SK-N-SH (cell line): ENCODE measurements around the gene GABRR2. TPM values are rescaled to one million over a fixed set of nuclear protein-coding genes. Genes with fewer than 3 reads are reported as not detected.

ENCODE experiments used
- CTCF ChIA-PET: fragments of 300-600, 350-600 bp; formaldehyde crosslinking; extraction: SDS; loops from one replicate; lab custom pipeline; 2021; lab: Yijun Ruan, JAX
- POLR2A ChIA-PET: fragments of 350-600 bp; sonication (Branson Sonifier 250); formaldehyde crosslinking; extraction: SDS; loops from one replicate; lab custom pipeline; 2020; ENCODE audit warnings: antibody characterized with exemption, inconsistent platforms; lab: Yijun Ruan, JAX
- DNase-seq: peaks from one replicate; pipeline ENCODE4 v3.0.0; 2012
- H2AFZ ChIP-seq: fragments of 200-600 bp; sonication (generic); 2 replicates; pipeline ENCODE4 v1.8.1; 2016; ENCODE audit warnings: antibody characterized with exemption, mild to moderate bottlenecking, low read depth
- H3F3A ChIP-seq: fragments of 200-600 bp; sonication (generic); replicated peaks from 2 replicates; pipeline ENCODE3; 2016; ENCODE audit warnings: antibody characterized with exemption, mild to moderate bottlenecking; ENCODE audit not compliant: insufficient read depth
- H3K27ac ChIP-seq, 2 experiments: fragments of 200-500 bp in 1 of 2; fragments of 200-600 bp in 1 of 2; sonication (Bioruptor generic) in 1 of 2; sonication (generic), shearing (Covaris generic) in 1 of 2; 2 replicates each; pipeline versions ENCODE4 v1.5.1 to v1.6.1; 2014 to 2016; ENCODE audit warnings: low read depth in 2 of 2, inconsistent platforms in 1 of 2, low read length in 1 of 2, mild to moderate bottlenecking in 1 of 2, mixed read lengths in 1 of 2
- H3K27me3 ChIP-seq: fragments of 200-600 bp; sonication (generic), shearing (Covaris generic); 2 replicates; pipeline ENCODE4 v1.6.1; 2016; ENCODE audit warnings: mixed run types; ENCODE audit not compliant: insufficient read depth
- H3K36me3 ChIP-seq, 2 experiments: fragments of 200-500 bp in 1 of 2; fragments of 200-600 bp in 1 of 2; sonication (Bioruptor generic) in 1 of 2; sonication (generic) in 1 of 2; replicated peaks in 1 of 2; 2 replicates each; pipeline versions ENCODE3 to v1.5.1; 2014 to 2016; ENCODE audit warnings: low read length in 1 of 2, mild to moderate bottlenecking in 1 of 2; ENCODE audit not compliant: insufficient read depth in 2 of 2, control insufficient read depth in 1 of 2
- H3K4me1 ChIP-seq, 2 experiments: fragments of 200-500 bp in 1 of 2; fragments of 200-600 bp in 1 of 2; sonication (Bioruptor generic) in 1 of 2; sonication (generic), shearing (Covaris generic) in 1 of 2; 2 replicates each; pipeline versions ENCODE4 v1.5.1 to v1.6.1; 2014 to 2016; ENCODE audit warnings: low read depth in 1 of 2, low read length in 1 of 2, mixed run types in 1 of 2; ENCODE audit not compliant: insufficient read depth in 2 of 2, control insufficient read depth in 1 of 2
- H3K4me2 ChIP-seq: fragments of 200-600 bp; sonication (generic), shearing (Covaris generic); 2 replicates; pipeline ENCODE4 v1.6.1; 2017; ENCODE audit warnings: mixed run types
- H3K4me3 ChIP-seq, 2 experiments: fragments of 200-500 bp in 1 of 2; fragments of 200-600 bp in 1 of 2; sonication (Bioruptor generic) in 1 of 2; sonication (generic), shearing (Covaris generic) in 1 of 2; 2 replicates each; pipeline versions ENCODE4 v1.5.1 to v1.8.1; 2014 to 2016; ENCODE audit warnings: low read depth in 2 of 2, inconsistent platforms in 1 of 2, low read length in 1 of 2, mild to moderate bottlenecking in 1 of 2, mixed read lengths in 1 of 2, moderate library complexity in 1 of 2
- H3K79me2 ChIP-seq: fragments of 200-600 bp; sonication (generic); 2 replicates; pipeline ENCODE4 v1.8.1; 2017; ENCODE audit warnings: mild to moderate bottlenecking; ENCODE audit not compliant: insufficient read depth
- H3K9ac ChIP-seq: fragments of 200-600 bp; sonication (generic); 2 replicates; pipeline ENCODE4 v1.6.1; 2017; ENCODE audit warnings: mixed run types
- H3K9me2 ChIP-seq: fragments of 200-600 bp; sonication (generic); 2 replicates; pipeline ENCODE4 v1.6.1; 2017; ENCODE audit warnings: mixed run types
- H3K9me3 ChIP-seq: fragments of 200-600 bp; sonication (generic); 2 replicates; pipeline ENCODE4 v1.6.1; 2017; ENCODE audit warnings: mixed run types, mild to moderate bottlenecking, moderate library complexity
- H4K20me1 ChIP-seq: fragments of 200-600 bp; sonication (generic); 2 replicates; pipeline ENCODE4 v1.6.1; 2017; ENCODE audit warnings: mild to moderate bottlenecking, mixed run types; ENCODE audit not compliant: insufficient read depth
- ELF1 ChIP-seq: IDR thresholded peaks from 2 replicates; pipeline ENCODE4 v1.4.0; 2012
- EZH2phosphoT487 ChIP-seq: fragments of 200-600 bp; sonication (generic); IDR thresholded peaks from 2 replicates; pipeline ENCODE4 v1.6.1; 2017; ENCODE audit warnings: low read depth, mixed run types, mild to moderate bottlenecking, antibody characterized with exemption, moderate library complexity, borderline replicate concordance
- FOSL2 ChIP-seq: IDR thresholded peaks from 2 replicates; pipeline ENCODE4 v1.4.0; 2012; ENCODE audit warnings: low read depth, mild to moderate bottlenecking, moderate library complexity, borderline replicate concordance
- FOXM1 ChIP-seq: IDR thresholded peaks from 2 replicates; pipeline ENCODE4 v1.4.0; 2012; ENCODE audit warnings: low read depth, mild to moderate bottlenecking
- GATA2 ChIP-seq: sonication (generic); formaldehyde crosslinking; IDR thresholded peaks from 2 replicates; pipeline ENCODE4 v1.5.0; 2020; ENCODE audit warnings: mild to moderate bottlenecking, missing genetic modification reagents
- MXI1 ChIP-seq: IDR thresholded peaks from 2 replicates; pipeline ENCODE4 v1.6.1; 2012; ENCODE audit warnings: mild to moderate bottlenecking, low read depth, low read length, improper control_type of control experiment
- POLR2AphosphoS5 ChIP-seq: IDR thresholded peaks from 2 replicates; pipeline ENCODE4 v1.6.1; 2012; ENCODE audit warnings: low read depth, low read length
- RAD21 ChIP-seq: IDR thresholded peaks from 2 replicates; pipeline ENCODE4 v1.6.1; 2012; ENCODE audit warnings: mild to moderate bottlenecking, low read length
- REST ChIP-seq: IDR thresholded peaks from 2 replicates; pipeline ENCODE4 v1.6.1; 2012; ENCODE audit warnings: mild to moderate bottlenecking, low read depth, low read length, moderate library complexity
- RFX5 ChIP-seq: IDR thresholded peaks from 2 replicates; pipeline ENCODE4 v1.6.1; 2012; ENCODE audit warnings: mild to moderate bottlenecking, improper control_type of control experiment, low read length
- SIN3A ChIP-seq: IDR thresholded peaks from 2 replicates; pipeline ENCODE4 v1.6.1; 2012; ENCODE audit warnings: low read depth, mild to moderate bottlenecking, low read length, moderate library complexity, borderline replicate concordance
- SMC3 ChIP-seq: IDR thresholded peaks from 2 replicates; pipeline ENCODE4 v1.6.1; 2012; ENCODE audit warnings: low read depth, low read length, improper control_type of control experiment
- TAF1 ChIP-seq: IDR thresholded peaks from 2 replicates; pipeline ENCODE4 v1.6.1; 2012; ENCODE audit warnings: low read depth, mild to moderate bottlenecking, low read length, moderate library complexity, borderline replicate concordance
- TCF12 ChIP-seq: IDR thresholded peaks from 2 replicates; pipeline ENCODE4 v1.4.0; 2012
- TEAD4 ChIP-seq: IDR thresholded peaks from 2 replicates; pipeline ENCODE4 v1.4.0; 2012; ENCODE audit warnings: mild to moderate bottlenecking, borderline replicate concordance; ENCODE audit not compliant: insufficient read depth
- USF2 ChIP-seq: fragments of 150-350 bp; IDR thresholded peaks from 2 replicates; pipeline ENCODE4 v1.6.1; 2017; ENCODE audit warnings: antibody characterized with exemption, low read length, low read depth, borderline replicate concordance
- WGBS: methylation state at CpG from one replicate; pipeline ENCODE4 v1.1.6; 2017; ENCODE audit warnings: low lambda C conversion rate; 5-methylcytosine and 5-hydroxymethylcytosine counted together
- polyA plus RNA-seq, 3 experiments: library from polyadenylated mRNA; depleted of rRNA; stranded (reverse); fragments of >200 nt; gene quantifications; 2 replicates each; pipeline ENCODE4 v1.2.3, GENCODE V29; 2012
- TF ChIP-seq, protein P1 (sequence below): IDR thresholded peaks from 2 replicates; pipeline ENCODE4 v1.4.0; 2012; ENCODE audit warnings: low read depth
- TF ChIP-seq, protein P2 (sequence below): fragments of 150-350 bp; IDR thresholded peaks from 2 replicates; pipeline ENCODE4 v1.6.1; 2016; ENCODE audit warnings: mild to moderate bottlenecking, low read depth, low read length
- TF ChIP-seq, protein P3 (sequence below): IDR thresholded peaks from 2 replicates; pipeline ENCODE4; 2012

The GABRR2 gene
- polyA plus RNA-seq, 1 of the 3 experiments (the other 2 are of a cell fraction): 0.18 TPM

GRCh38 chr6:89257346-89257745, 57.8 kb downstream of the GABRR2 start (continued):
- TF ChIP-seq USF2: no peak
- no peak for TF ChIP-seq SIN3A
- TF ChIP-seq SMC3: no peak
- TF ChIP-seq, all 33 proteins: peak for 0

- Histone ChIP-seq H2AFZ (no peak overlapping the region), H3K4me1 (peaks cover 0 to 2% of the 10 kb centered on the region in 2 experiments; a peak in 1 of 4 replicates), H3K4me2 (no peak overlapping the region), H3K4me3 (no peak overlapping the region), H3K9ac (no peak overlapping the region), H3K36me3 (no peaks in the 10 kb centered on the region), H3K27ac (no peak overlapping the region), H3F3A (no peaks in the 10 kb centered on the region), H3K79me2 (no peaks in the 10 kb centered on the region), H3K9me3 (no peaks in the 10 kb centered on the region), H3K27me3 (peaks cover 5% of the 10 kb centered on the region; the same call in 1 of the 2 replicates), H4K20me1 (no peaks in the 10 kb centered on the region), H3K9me2 (no peaks in the 10 kb centered on the region)
- ChIA-PET POLR2A (no interaction called here), CTCF (interaction anchor here (0.5 to 0.8 kb wide), 3 partner anchors 13 kb away, joined by 3 to 4 read pairs (median 4); no protein-coding TSS in a partner anchor)
- TF ChIP-seq TAF1: no peak
- WGBS: 56% methylated on average over 3 of the region's 4 CpGs
- no peak for DNase-seq
Measured at GRCh38 chr6:89255417-89255816, 59.7 kb downstream of the GABRR2 start.

GRCh38 chr6:89254569-89254968, 60.5 kb downstream of the GABRR2 start:
- no peak overlapping the region for H3K4me3 ChIP-seq
- H3K36me3 ChIP-seq: no peaks in the 10 kb centered on the region
- CTCF ChIA-PET: interaction anchor here (2.3 kb wide), 1 partner anchor 11 kb away, joined by 6 read pairs; no protein-coding TSS in a partner anchor
- DNase-seq: no peak
- no peaks in the 10 kb centered on the region for H3F3A ChIP-seq
- H3K9ac ChIP-seq: no peak overlapping the region
- POLR2A ChIA-PET: no interaction called here
- no peak overlapping the region for H3K4me2 ChIP-seq
- no peak overlapping the region for H2AFZ ChIP-seq
- no peaks in the 10 kb centered on the region for H3K79me2 ChIP-seq
- H3K9me3 ChIP-seq: no peaks in the 10 kb centered on the region
- no peaks in the 10 kb centered on the region for H3K9me2 ChIP-seq
- H4K20me1 ChIP-seq: no peaks in the 10 kb centered on the region
- H3K4me1 ChIP-seq: no peaks in the 10 kb centered on the region
- peaks cover 5% of the 10 kb centered on the region; the same call in 1 of the 2 replicates for H3K27me3 ChIP-seq
- no peak overlapping the region for H3K27ac ChIP-seq
- TF ChIP-seq REST (no peak), TCF12 (no peak), MXI1 (no peak), SMC3 (no peak), POLR2AphosphoS5 (no peak), FOSL2 (no peak), RAD21 (no peak), GATA2 (CRISPR knock-in tag) (no peak), TEAD4 (no peak), ELF1 (no peak), RFX5 (no peak), EZH2phosphoT487 (no peak), FOXM1 (no peak), SIN3A (no peak)
- TF ChIP-seq, protein P1, sequence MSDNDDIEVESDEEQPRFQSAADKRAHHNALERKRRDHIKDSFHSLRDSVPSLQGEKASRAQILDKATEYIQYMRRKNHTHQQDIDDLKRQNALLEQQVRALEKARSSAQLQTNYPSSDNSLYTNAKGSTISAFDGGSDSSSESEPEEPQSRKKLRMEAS: no peak
- TF ChIP-seq, protein P2, sequence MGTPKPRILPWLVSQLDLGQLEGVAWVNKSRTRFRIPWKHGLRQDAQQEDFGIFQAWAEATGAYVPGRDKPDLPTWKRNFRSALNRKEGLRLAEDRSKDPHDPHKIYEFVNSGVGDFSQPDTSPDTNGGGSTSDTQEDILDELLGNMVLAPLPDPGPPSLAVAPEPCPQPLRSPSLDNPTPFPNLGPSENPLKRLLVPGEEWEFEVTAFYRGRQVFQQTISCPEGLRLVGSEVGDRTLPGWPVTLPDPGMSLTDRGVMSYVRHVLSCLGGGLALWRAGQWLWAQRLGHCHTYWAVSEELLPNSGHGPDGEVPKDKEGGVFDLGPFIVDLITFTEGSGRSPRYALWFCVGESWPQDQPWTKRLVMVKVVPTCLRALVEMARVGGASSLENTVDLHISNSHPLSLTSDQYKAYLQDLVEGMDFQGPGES: no peak
- TF ChIP-seq, protein P3, sequence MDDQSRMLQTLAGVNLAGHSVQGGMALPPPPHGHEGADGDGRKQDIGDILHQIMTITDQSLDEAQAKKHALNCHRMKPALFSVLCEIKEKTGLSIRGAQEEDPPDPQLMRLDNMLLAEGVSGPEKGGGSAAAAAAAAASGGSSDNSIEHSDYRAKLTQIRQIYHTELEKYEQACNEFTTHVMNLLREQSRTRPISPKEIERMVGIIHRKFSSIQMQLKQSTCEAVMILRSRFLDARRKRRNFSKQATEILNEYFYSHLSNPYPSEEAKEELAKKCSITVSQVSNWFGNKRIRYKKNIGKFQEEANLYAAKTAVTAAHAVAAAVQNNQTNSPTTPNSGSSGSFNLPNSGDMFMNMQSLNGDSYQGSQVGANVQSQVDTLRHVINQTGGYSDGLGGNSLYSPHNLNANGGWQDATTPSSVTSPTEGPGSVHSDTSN: no peak
